ENCODE data around the gene CCKAR.
"Not testable (repeated sequence)": the region's sequence is repeated elsewhere in the genome, so short reads cannot be mapped to it uniquely, and the experiment has no call there.

CCKAR gene, protein sequence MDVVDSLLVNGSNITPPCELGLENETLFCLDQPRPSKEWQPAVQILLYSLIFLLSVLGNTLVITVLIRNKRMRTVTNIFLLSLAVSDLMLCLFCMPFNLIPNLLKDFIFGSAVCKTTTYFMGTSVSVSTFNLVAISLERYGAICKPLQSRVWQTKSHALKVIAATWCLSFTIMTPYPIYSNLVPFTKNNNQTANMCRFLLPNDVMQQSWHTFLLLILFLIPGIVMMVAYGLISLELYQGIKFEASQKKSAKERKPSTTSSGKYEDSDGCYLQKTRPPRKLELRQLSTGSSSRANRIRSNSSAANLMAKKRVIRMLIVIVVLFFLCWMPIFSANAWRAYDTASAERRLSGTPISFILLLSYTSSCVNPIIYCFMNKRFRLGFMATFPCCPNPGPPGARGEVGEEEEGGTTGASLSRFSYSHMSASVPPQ

DNA sequence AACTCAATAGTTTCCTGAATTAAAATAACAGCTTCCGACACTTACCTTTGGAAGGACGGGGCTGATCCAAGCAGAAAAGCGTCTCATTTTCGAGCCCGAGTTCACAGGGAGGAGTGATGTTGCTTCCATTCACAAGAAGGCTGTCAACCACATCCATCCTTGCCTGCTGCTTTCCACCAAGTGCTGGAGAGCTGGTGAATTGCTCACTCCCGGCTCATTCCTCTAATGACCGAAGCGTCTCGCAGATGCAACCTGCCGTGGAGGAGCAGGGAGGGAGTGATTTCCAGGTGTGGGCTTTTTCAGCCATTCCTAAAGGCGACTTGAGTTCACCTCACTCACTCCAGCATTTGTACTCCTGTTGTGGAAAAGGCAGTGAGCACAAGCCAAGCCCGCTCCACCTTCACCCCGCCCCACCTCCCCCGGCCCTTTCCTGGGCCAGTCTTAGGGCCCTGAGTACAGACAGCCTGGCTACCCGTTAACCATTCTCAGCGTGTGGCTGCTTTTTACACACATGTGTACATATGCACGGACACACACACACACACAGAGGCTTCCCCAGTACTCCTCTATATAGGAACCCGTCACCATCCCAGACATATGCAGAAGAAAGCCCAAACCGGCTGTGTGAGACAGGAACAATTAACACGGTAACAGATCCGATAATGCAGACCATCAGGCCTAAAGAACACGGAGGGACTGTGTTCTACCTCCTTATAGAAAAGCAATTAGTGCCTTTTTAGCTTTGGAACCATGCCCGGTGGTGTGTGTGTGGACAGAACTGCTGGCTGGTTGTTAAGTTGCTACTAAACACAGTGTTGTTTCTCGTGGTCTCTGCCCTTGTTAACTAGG lies at the start of gene CCKAR:
Gene CCKAR, minus strand, starts transcription at position 374 of the 849 bp plus-strand sequence. Its CDS starts 217 bp downstream, at position 157.
- DNase-seq (ENCODE audit: low read depth) = no peak

DNA sequence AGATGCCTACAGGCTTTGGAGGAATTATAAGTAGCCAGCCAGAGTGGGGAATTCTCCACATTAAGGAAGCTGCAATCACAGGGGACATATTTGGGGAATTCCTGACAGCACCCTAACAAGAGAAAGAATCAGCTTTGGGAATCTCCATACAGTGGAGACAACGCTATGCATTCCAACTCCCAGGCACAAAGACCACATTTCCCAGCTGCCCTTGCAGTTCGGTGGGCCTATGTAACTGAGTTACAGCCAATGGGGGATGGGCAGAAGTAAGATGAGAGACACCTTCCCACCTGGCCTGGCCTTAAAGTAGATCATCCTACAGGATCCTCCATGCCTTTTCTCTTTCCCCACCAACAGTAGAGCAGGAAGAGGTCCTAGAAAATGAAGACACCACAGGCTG lies 43.4 kb upstream of the CCKAR start:
- no peak for DNase-seq (ENCODE audit: low read depth)

GRCh38 chr4:26531491-26532116 lies 41.3 kb upstream of the CCKAR start:
- DNase-seq (ENCODE audit: low read depth) = no peak

DNA sequence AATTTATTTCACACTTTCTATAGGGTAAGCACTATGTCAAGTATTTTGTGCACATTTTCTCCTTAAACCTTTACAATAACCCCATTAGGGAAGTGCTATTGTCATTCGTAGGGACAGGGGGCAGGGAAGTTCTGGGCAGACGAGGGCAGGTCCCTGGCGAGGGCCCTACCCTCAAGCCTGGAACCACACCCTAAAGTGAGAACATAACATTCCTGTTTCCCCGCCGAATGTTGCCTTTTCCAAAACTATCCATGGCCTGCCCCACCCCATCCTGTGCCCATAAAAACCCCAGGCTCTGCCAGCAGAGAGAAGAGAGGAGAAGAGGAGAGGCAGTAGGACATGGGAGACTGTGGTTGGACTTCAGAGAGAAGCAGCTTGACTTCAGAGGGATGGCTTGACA lies 39.8 kb upstream of the CCKAR start:
- DNase-seq (ENCODE audit: low read depth) = no peak

- no peak for DNase-seq (ENCODE audit: low read depth)
Measured at GRCh38 chr4:26529479-26529878, 39.2 kb upstream of the CCKAR start.

GRCh38 chr4:26525771-26526150 lies 35.5 kb upstream of the CCKAR start:
- DNase-seq (ENCODE audit: low read depth) = no peak

DNA sequence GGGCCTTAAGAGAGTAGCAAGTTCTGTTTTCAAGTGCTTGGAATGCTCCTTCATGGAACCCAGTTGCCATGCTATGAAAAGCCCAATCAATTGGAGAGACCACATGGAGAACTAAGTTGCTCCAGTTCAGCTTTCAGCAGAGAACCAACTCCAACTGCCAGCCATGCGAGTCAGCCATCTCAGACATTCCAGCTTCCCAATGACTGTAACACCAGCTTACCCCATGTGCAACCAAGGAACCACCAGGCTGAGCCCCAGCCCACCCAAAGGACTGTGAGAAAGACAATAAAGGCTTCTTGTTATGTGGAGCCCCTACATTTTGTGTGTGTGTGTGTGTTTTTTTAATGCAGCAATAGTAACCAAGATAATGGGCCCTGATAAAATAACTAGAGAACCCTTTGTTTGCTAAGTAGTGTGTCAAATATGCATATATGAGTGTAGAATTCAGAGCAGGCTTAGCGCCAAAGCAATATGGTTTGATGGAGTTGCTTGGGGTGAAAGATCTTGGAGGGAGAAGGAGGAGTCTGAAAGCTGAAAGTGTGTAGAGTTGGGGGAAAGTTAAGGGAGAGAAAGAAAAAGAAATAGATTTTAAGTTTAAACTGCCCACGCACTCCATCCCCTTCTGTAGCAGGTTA lies 35.0 kb upstream of the CCKAR start:
- DNase-seq (ENCODE audit: low read depth) = no peak

DNA sequence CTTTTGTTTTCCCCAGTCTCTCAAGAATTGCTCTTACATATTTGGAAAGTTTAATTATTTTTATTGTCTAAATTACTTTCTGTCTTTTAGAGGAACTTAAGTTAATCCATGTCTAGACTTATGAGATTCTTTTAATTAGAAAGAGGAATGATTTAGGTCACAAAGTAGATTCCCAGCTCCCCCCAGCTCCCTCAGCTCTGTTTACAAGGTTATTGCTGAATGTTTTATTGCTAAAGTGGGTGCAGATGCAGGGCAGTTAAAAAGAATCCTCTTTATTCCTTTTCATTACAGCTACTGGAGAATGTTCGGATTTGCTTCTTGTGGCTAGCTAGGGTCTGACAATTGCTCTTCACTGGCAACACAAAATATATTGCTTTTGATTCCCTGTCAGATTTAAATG lies 33.7 kb upstream of the CCKAR start:
- no peak for DNase-seq (ENCODE audit: low read depth)

DNA sequence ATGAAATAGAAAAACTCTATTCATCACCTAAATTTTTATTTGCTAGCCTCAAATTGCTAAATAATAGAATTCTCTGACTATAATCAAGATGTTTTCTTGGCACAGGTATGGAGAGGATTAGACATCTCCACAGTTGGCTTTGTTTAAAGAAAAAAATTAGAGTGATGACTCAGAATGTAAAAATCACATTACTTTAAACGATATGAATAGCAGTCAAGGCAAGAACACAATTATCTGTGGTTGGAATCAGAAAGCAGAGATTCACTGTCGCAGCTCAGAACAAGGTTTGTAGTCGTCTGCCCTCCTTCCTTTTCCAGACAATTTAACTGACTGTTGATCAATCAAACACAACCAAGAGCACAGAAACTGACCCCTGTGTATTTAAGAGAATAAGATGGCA lies 32.2 kb upstream of the CCKAR start:
- no peak for DNase-seq (ENCODE audit: low read depth)

DNA sequence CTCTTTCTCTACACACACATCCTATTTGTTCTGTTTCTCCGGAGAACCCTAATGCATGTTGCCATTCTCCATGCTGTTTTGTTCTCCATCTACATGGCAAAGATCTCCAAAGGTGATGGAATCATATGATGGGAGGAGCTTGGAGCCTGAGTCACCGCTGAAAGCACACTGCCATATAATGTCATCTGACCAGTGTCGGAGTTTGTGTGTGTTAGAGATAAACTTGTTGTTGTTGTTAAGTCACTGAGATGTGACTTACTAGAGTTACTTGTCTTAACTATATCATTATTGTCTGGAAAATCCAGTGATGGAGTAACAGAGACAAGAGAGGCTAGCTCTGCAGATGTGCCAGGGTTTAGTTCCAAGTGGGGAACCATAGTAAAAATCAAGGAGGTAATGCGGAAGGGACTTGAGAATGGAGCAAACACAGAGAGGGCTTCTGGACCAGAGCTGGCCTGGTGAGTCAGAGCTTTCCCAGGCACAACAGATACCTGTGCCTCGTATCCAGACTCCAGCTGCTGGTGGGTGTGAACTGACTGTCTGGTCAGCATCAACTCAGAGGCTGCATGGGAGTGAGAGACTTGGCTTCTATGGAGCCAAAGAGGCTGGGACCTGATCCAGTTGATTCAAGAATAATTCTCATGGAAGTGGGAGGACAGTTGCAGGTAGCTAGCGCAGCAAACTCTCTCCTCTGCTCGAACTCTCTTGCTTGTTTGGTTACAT lies 30.6 kb upstream of the CCKAR start:
- no peak for DNase-seq (ENCODE audit: low read depth)

GRCh38 chr4:26515936-26516335 lies 25.7 kb upstream of the CCKAR start:
- no peak for DNase-seq (ENCODE audit: low read depth)

DNA sequence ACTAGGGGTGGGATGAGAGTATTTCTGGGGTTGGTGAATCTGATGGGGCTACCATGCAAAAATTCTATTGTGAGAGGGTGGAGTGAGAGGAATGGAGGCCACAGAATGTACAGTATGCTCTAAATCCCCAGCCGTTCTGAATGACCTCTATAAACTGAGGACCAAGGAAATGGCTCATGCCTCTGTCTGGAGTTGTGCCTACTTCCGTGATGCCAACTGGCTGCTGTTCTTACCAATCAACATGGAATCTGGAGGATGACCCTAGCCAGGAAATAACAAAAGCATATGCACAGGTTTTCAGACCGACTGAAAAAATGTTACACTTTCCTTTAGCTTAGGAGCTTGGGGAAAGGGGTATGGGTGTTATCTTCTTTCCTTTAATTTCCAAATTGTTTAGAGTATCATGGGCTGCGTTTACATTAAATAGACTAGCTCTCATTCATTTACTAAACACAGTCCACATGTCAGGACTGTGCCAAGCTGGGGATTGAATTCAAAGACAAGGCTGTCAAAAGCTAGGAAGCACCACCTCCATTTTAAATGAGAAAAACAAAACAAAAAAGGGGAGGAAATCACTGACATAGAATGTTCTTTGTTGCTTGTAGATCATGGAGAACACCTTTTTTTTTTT lies 20.2 kb upstream of the CCKAR start:
- DNase-seq (ENCODE audit: low read depth) = no peak

- no peak for DNase-seq (ENCODE audit: low read depth)
Measured at GRCh38 chr4:26509681-26510333, 19.5 kb upstream of the CCKAR start.

- DNase-seq (ENCODE audit: low read depth) = no peak
Measured at GRCh38 chr4:26507286-26507685, 17.0 kb upstream of the CCKAR start.

DNA sequence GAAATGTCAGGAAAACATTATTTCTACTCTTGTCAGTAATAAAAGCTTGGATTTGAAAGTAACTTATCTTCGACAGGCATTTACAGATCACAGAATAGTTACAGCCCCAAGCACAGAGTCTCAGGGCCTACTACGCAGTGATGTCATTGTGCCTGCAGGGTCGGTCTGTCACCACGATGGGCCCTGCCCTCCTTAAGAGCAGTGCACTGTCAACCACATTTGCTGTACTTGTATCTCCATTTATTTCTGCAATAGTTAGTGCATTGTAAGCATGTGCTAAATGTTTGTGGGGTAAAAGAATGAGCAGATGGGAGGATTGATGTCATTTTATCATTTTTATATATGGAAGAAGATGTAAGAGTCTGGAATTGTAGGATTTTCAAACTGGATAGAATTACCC lies 13.6 kb upstream of the CCKAR start:
- DNase-seq (ENCODE audit: low read depth) = no peak

GRCh38 chr4:26503427-26503826 lies 13.1 kb upstream of the CCKAR start:
- no peak for DNase-seq (ENCODE audit: low read depth)

DNA sequence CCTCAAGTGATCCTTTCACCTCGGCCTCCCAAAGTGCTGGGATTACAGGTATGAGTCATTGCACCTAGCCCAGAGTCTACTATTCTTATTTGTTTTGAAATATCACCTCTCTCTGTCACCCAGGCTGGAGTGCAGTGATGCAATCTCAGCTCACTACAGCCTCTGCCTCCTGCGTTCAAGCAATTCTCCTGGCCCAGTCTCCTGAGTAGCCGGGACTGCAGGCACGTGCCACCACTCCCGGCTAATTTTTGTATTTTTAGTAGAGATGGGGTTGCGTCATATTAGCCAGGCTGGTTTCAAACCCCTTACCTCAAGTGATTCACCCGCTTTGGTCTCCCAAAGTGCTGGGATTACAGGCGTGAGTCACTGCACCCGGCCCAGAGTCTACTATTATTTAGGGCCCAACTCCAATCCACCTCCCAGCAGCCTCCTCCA lies 10.3 kb upstream of the CCKAR start:
- DNase-seq (ENCODE audit: low read depth) = not testable (repeated sequence)

DNA sequence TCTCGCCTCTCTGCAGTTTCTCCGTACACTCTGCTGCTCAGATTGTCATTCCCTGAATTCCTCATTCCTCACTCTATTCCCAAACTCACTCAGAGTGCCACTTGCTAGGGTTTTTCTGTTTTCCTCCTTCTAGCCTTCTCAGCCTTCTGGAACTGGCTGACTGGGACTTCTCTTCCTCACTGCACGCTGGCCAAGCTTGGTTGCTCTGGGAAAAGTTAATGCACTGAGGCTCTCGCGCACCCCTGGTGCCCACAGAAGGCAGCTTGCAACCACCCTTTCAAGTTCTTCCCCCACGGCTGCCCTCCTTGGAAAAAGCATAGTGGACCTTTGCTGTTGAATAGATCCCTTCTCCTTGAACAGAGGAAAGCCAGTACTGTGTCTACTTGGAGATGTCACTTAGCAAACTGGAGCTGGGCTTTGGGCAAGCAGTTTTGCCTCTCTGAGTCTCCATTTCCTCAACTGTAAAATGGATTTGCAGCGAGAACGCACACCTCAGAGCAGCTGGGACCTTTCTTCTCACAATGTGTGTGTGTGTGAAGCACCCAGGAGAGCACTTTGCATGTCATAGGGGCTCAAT lies 6.0 kb upstream of the CCKAR start:
- no peak for DNase-seq (ENCODE audit: low read depth)

DNA sequence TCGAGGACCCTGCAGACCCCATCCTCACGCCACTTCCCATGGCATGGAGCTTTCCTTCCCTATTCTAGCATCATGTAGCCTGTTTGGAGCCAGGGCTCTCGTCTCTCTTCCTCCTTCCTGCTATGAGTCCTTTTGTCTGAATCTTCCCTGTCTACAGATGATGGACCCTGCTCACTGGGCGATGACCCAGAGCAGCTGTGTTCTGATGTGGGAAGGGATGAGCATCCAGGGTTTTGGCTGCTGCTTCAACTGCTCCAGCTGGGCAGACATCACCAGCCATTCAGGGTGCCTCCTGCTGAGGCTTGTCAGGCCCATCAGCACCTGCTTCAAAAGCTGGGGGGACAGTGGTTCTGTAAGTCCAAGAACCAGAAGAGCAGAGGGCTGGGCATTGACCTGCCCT lies 3.2 kb upstream of the CCKAR start:
- no peak for DNase-seq (ENCODE audit: low read depth)

Data from stimulated activated CD8-positive, alpha-beta memory T cell treated with anti-CD3 and anti-CD28 coated beads, Interleukin-4, amount 100 ng/mL, for 24 hours (primary cell).